CD4-positive, alpha-beta T cell (primary cell): ENCODE data around the gene TVP23B. TPM values are rescaled to one million over a fixed set of nuclear protein-coding genes. Genes with fewer than 3 reads are reported as not detected.
"Not testable (repeated sequence)": the region's sequence is repeated elsewhere in the genome, so short reads cannot be mapped to it uniquely, and the experiment has no call there.

Experiments used
- ATAC-seq: fragments of 200-7000 bp; cut with Tn5 transposase; one replicate; pipeline ENCODE4 v1.10.0; 2022; ENCODE audit warnings: mild to moderate bottlenecking; ENCODE audit not compliant: poor library complexity
- CTCF ChIA-PET: fragments of 350-600 bp; sonication (Branson Sonifier 250); formaldehyde crosslinking; loops from one replicate; lab custom pipeline; 2021; ENCODE audit warnings: antibody characterized with exemption, inconsistent platforms; lab: Charles Lee
- POLR2A ChIA-PET: fragments of 350-600 bp; sonication (Branson Sonifier 250); formaldehyde crosslinking; loops from one replicate; lab custom pipeline; 2021; ENCODE audit warnings: antibody characterized with exemption, inconsistent platforms; lab: Charles Lee
- DNase-seq, 14 experiments: peaks; one replicate each; pipeline ENCODE4 v3.0.0-alpha.2; 2013 to 2020; ENCODE audit warnings: mixed read lengths in 2 of 14
- H3K27ac ChIP-seq, 2 donors: one replicate each; pipeline versions ENCODE4 v1.5.1 to v1.7.0; 2013; ENCODE audit warnings: low read length in 2 of 2, low read depth in 1 of 2, mild to moderate bottlenecking in 1 of 2
- H3K27me3 ChIP-seq, 2 experiments: 1 replicate in 1 of 2; 2 replicates in 1 of 2; pipeline versions ENCODE4 v1.6.1 to v1.7.0; 2013; ENCODE audit warnings: low read length in 2 of 2, control low read depth in 1 of 2, mild to moderate bottlenecking in 1 of 2, moderate library complexity in 1 of 2; ENCODE audit not compliant: insufficient read depth in 2 of 2, control insufficient read depth in 1 of 2
- H3K36me3 ChIP-seq: one replicate; pipeline ENCODE4 v1.6.1; 2013; ENCODE audit warnings: low read length, control low read depth; ENCODE audit not compliant: insufficient read depth
- H3K4me1 ChIP-seq: one replicate; pipeline ENCODE4 v1.6.1; 2013; ENCODE audit warnings: low read length, control low read depth; ENCODE audit not compliant: insufficient read depth
- H3K4me3 ChIP-seq: one replicate; pipeline ENCODE4 v1.5.1; 2013; ENCODE audit warnings: mild to moderate bottlenecking, low read length, moderate library complexity
- H3K9me3 ChIP-seq, 2 experiments: 1 replicate in 1 of 2; 2 replicates in 1 of 2; pipeline versions ENCODE4 v1.6.1 to v1.7.0; 2013; ENCODE audit warnings: low read length in 2 of 2, mild to moderate bottlenecking in 2 of 2, control low read depth in 1 of 2, moderate library complexity in 1 of 2; ENCODE audit not compliant: control insufficient read depth in 1 of 2, insufficient read depth in 1 of 2
- H3K27ac Mint-ChIP-seq: one replicate; pipeline ENCODE4 v1.8.0; 2020; ENCODE audit warnings: mixed read lengths
- H3K27me3 Mint-ChIP-seq: one replicate; pipeline ENCODE4 v1.8.0; 2021; ENCODE audit warnings: mixed read lengths
- H3K36me3 Mint-ChIP-seq: one replicate; pipeline ENCODE4 v1.8.0; 2021; ENCODE audit warnings: low read depth, mixed read lengths
- H3K4me1 Mint-ChIP-seq: one replicate; pipeline ENCODE4 v1.8.0; 2021; ENCODE audit warnings: low read depth, mixed read lengths
- H3K4me3 Mint-ChIP-seq: one replicate; pipeline ENCODE4 v1.8.0; 2020; ENCODE audit warnings: mild to moderate bottlenecking, mixed read lengths
- H3K9me3 Mint-ChIP-seq: one replicate; pipeline ENCODE4 v1.8.0; 2020; ENCODE audit warnings: mixed read lengths
- intact Hi-C, 2 experiments: fragments of 100-400 bp; cut with DNase I in 1 of 2; cut with micrococcal nuclease in 1 of 2; formaldehyde crosslinking; loops; one replicate each; pipeline versions ENCODE4 v1.15.1 to v1.9.0; 2023 to 2025; cut with DNase I, micrococcal nuclease
- total RNA-seq, 174 experiments: library from RNA in 2 of 174; stranded (reverse) in 2 of 174; gene quantifications; one replicate each; pipeline ENCODE4 v1.2.3 and lab custom pipeline; 2021 to 2026

The TVP23B gene
- total RNA-seq, 2 experiments from 2014 or later: 13.9 to 18.9 TPM

GRCh38 chr17:18744726-18745125, 36.3 kb upstream of the TVP23B start:
- CTCF ChIA-PET, H3K4me3 Mint-ChIP-seq, intact Hi-C loops: not testable (repeated sequence)

GRCh38 chr17:18746551-18746950, 34.4 kb upstream of the TVP23B start:
- CTCF ChIA-PET: not testable (repeated sequence)

More at GRCh38 chr17:18744726-18745125, 36.3 kb upstream of the TVP23B start:
- H3K36me3 ChIP-seq, H3K27ac Mint-ChIP-seq, H3K27me3 ChIP-seq, H3K4me1 Mint-ChIP-seq, ATAC-seq, H3K27ac ChIP-seq, H3K4me1 ChIP-seq, POLR2A ChIA-PET, H3K4me3 ChIP-seq, H3K27me3 Mint-ChIP-seq, H3K9me3 Mint-ChIP-seq, H3K36me3 Mint-ChIP-seq, H3K9me3 ChIP-seq, DNase-seq: not testable (repeated sequence)

GRCh38 chr17:18747501-18747900, 33.5 kb upstream of the TVP23B start:
- H3K9me3 Mint-ChIP-seq, H3K36me3 ChIP-seq, H3K9me3 ChIP-seq, ATAC-seq, H3K4me1 Mint-ChIP-seq, H3K27ac ChIP-seq, CTCF ChIA-PET, H3K27me3 Mint-ChIP-seq, DNase-seq, H3K4me1 ChIP-seq, H3K4me3 ChIP-seq, H3K27me3 ChIP-seq, H3K4me3 Mint-ChIP-seq, intact Hi-C loops, POLR2A ChIA-PET, H3K27ac Mint-ChIP-seq, H3K36me3 Mint-ChIP-seq: not testable (repeated sequence)

More at GRCh38 chr17:18746551-18746950, 34.4 kb upstream of the TVP23B start:
- H3K4me3 ChIP-seq, H3K27me3 ChIP-seq, H3K27ac Mint-ChIP-seq, H3K4me1 Mint-ChIP-seq, H3K9me3 ChIP-seq, H3K4me3 Mint-ChIP-seq, H3K4me1 ChIP-seq, H3K9me3 Mint-ChIP-seq, H3K27ac ChIP-seq, H3K36me3 Mint-ChIP-seq, H3K27me3 Mint-ChIP-seq, intact Hi-C loops, POLR2A ChIA-PET, DNase-seq, ATAC-seq, H3K36me3 ChIP-seq: not testable (repeated sequence)

GRCh38 chr17:18750242-18750641, 30.7 kb upstream of the TVP23B start:
- H3K4me3 ChIP-seq, H3K36me3 ChIP-seq, H3K4me1 ChIP-seq, H3K36me3 Mint-ChIP-seq, H3K4me3 Mint-ChIP-seq, H3K4me1 Mint-ChIP-seq, H3K27ac ChIP-seq, DNase-seq, H3K27me3 ChIP-seq, H3K9me3 ChIP-seq, H3K9me3 Mint-ChIP-seq, H3K27ac Mint-ChIP-seq, ATAC-seq, intact Hi-C loops, CTCF ChIA-PET, POLR2A ChIA-PET, H3K27me3 Mint-ChIP-seq: not testable (repeated sequence)

GRCh38 chr17:18753829-18754409, 27.1 kb upstream of the TVP23B start:
- H3K4me3 Mint-ChIP-seq, DNase-seq, H3K9me3 Mint-ChIP-seq, intact Hi-C loops, POLR2A ChIA-PET, H3K36me3 ChIP-seq, H3K4me3 ChIP-seq, H3K27ac ChIP-seq, H3K27ac Mint-ChIP-seq, ATAC-seq, CTCF ChIA-PET, H3K4me1 Mint-ChIP-seq, H3K27me3 Mint-ChIP-seq, H3K9me3 ChIP-seq, H3K36me3 Mint-ChIP-seq, H3K4me1 ChIP-seq, H3K27me3 ChIP-seq: not testable (repeated sequence)

GRCh38 chr17:18755969-18756368, 25.0 kb upstream of the TVP23B start:
- H3K4me1 Mint-ChIP-seq, POLR2A ChIA-PET, DNase-seq, H3K4me3 Mint-ChIP-seq, H3K36me3 ChIP-seq, H3K27me3 ChIP-seq, intact Hi-C loops, H3K9me3 Mint-ChIP-seq, H3K4me3 ChIP-seq, H3K9me3 ChIP-seq, CTCF ChIA-PET, H3K27me3 Mint-ChIP-seq, H3K27ac ChIP-seq, H3K27ac Mint-ChIP-seq, H3K4me1 ChIP-seq, ATAC-seq, H3K36me3 Mint-ChIP-seq: not testable (repeated sequence)

GRCh38 chr17:18757368-18758044, 23.5 kb upstream of the TVP23B start:
- CTCF ChIA-PET, POLR2A ChIA-PET, ATAC-seq, H3K9me3 Mint-ChIP-seq, H3K27ac Mint-ChIP-seq, H3K27me3 Mint-ChIP-seq, H3K9me3 ChIP-seq, H3K4me1 ChIP-seq, H3K27ac ChIP-seq, H3K4me3 ChIP-seq, H3K36me3 ChIP-seq, H3K36me3 Mint-ChIP-seq, H3K27me3 ChIP-seq, H3K4me3 Mint-ChIP-seq, intact Hi-C loops, DNase-seq, H3K4me1 Mint-ChIP-seq: not testable (repeated sequence)
